Mesenchymal stem cell (in vitro differentiated cells and primary cell): ENCODE results near the gene MED26.

ENCODE experiments used
- DNase-seq: peaks from one replicate; pipeline ENCODE4 v3.0.0-alpha.2; 2013
- H2AFZ ChIP-seq: one replicate; pipeline ENCODE4 v1.6.1; 2013; ENCODE audit warnings: low read depth, mild to moderate bottlenecking, control low read depth, inconsistent platforms, low read length, moderate library complexity
- H2AK5ac ChIP-seq: 2 replicates; pipeline ENCODE4 v1.6.1; 2013; ENCODE audit warnings: low read length, moderate library complexity, mild to moderate bottlenecking, inconsistent platforms; ENCODE audit not compliant: severe bottlenecking
- H2BK120ac ChIP-seq: one replicate; pipeline ENCODE4 v1.6.1; 2013; ENCODE audit warnings: low read depth, mild to moderate bottlenecking, inconsistent platforms, low read length, moderate library complexity
- H2BK12ac ChIP-seq, 2 experiments: one replicate each; pipeline ENCODE4 v1.6.1; 2013; ENCODE audit warnings: inconsistent platforms in 2 of 2, low read length in 2 of 2, mild to moderate bottlenecking in 2 of 2, moderate library complexity in 2 of 2, control low read depth in 1 of 2
- H2BK15ac ChIP-seq: one replicate; pipeline ENCODE4 v1.6.1; 2013; ENCODE audit warnings: mild to moderate bottlenecking, low read depth, inconsistent platforms; ENCODE audit not compliant: poor library complexity, severe bottlenecking
- H2BK5ac ChIP-seq: 2 replicates; pipeline ENCODE4 v1.6.1; 2013; ENCODE audit warnings: low read depth, mild to moderate bottlenecking, low read length, control low read depth, inconsistent platforms; ENCODE audit not compliant: poor library complexity, severe bottlenecking
- H3K14ac ChIP-seq, 2 experiments: one replicate each; pipeline ENCODE4 v1.6.1; 2013; ENCODE audit warnings: inconsistent platforms in 2 of 2, low read length in 2 of 2, control low read depth in 1 of 2, mild to moderate bottlenecking in 1 of 2, moderate library complexity in 1 of 2
- H3K18ac ChIP-seq, 2 experiments: one replicate each; pipeline ENCODE4 v1.6.1; 2013; ENCODE audit warnings: inconsistent platforms in 2 of 2, low read length in 2 of 2, control low read depth in 1 of 2, low read depth in 1 of 2, mild to moderate bottlenecking in 1 of 2
- H3K23ac ChIP-seq, 2 experiments: one replicate each; pipeline ENCODE4 v1.6.1; 2013; ENCODE audit warnings: inconsistent platforms in 2 of 2, low read length in 2 of 2, mild to moderate bottlenecking in 2 of 2, moderate library complexity in 2 of 2, control low read depth in 1 of 2
- H3K27ac ChIP-seq: 2 replicates; pipeline ENCODE4 v1.5.1; 2013; ENCODE audit warnings: mild to moderate bottlenecking, moderate library complexity, low read length, control low read depth, inconsistent platforms; ENCODE audit not compliant: poor library complexity, severe bottlenecking
- H3K27me3 ChIP-seq, 2 experiments: 2 replicates each; pipeline versions ENCODE4 v1.6.1 to v1.7.0; 2013; ENCODE audit warnings: low read length in 2 of 2, mild to moderate bottlenecking in 2 of 2, moderate library complexity in 2 of 2, control low read depth in 1 of 2, inconsistent platforms in 1 of 2; ENCODE audit not compliant: control insufficient read depth in 1 of 2, insufficient read depth in 1 of 2
- H3K36me3 ChIP-seq, 2 experiments: 2 replicates each; pipeline versions ENCODE4 v1.6.1 to v1.7.0; 2013; ENCODE audit warnings: low read length in 2 of 2, control low read depth in 1 of 2, inconsistent platforms in 1 of 2, low read depth in 1 of 2, mild to moderate bottlenecking in 1 of 2; ENCODE audit not compliant: insufficient read depth in 2 of 2, control insufficient read depth in 1 of 2
- H3K4ac ChIP-seq, 2 experiments: one replicate each; pipeline ENCODE4 v1.6.1; 2013; ENCODE audit warnings: inconsistent platforms in 2 of 2, low read length in 2 of 2, mild to moderate bottlenecking in 2 of 2, moderate library complexity in 2 of 2, control low read depth in 1 of 2, low read depth in 1 of 2
- H3K4me1 ChIP-seq: 2 replicates; pipeline ENCODE4 v1.6.1; 2013; ENCODE audit warnings: low read depth, low read length, control low read depth; ENCODE audit not compliant: control insufficient read depth, insufficient read depth
- H3K4me2 ChIP-seq: 2 replicates; pipeline ENCODE4 v1.6.1; 2013; ENCODE audit warnings: low read length, mild to moderate bottlenecking, inconsistent platforms; ENCODE audit not compliant: poor library complexity, severe bottlenecking
- H3K4me3 ChIP-seq, 2 experiments: 2 replicates each; pipeline versions ENCODE4 v1.5.1 to v1.7.0; 2013; ENCODE audit warnings: low read length in 2 of 2, mild to moderate bottlenecking in 2 of 2, control low read depth in 1 of 2, low read depth in 1 of 2; ENCODE audit not compliant: insufficient read depth in 1 of 2
- H3K79me1 ChIP-seq: replicated peaks from 2 replicates; pipeline ENCODE4 v1.6.1; 2013; ENCODE audit warnings: mild to moderate bottlenecking, control low read depth, low read length, inconsistent platforms; ENCODE audit not compliant: poor library complexity, severe bottlenecking
- H3K9ac ChIP-seq: 2 replicates; pipeline ENCODE4 v1.7.0; 2013; ENCODE audit warnings: mild to moderate bottlenecking, low read length, moderate library complexity
- H3K9me3 ChIP-seq: 2 replicates; pipeline ENCODE4 v1.7.0; 2013; ENCODE audit warnings: mild to moderate bottlenecking, low read length; ENCODE audit not compliant: control insufficient read depth
- H4K8ac ChIP-seq: one replicate; pipeline ENCODE4 v1.6.1; 2013; ENCODE audit warnings: inconsistent platforms, mild to moderate bottlenecking, low read length, moderate library complexity
- H4K91ac ChIP-seq: one replicate; pipeline ENCODE4 v1.6.1; 2013; ENCODE audit warnings: mild to moderate bottlenecking, low read length, inconsistent platforms
- WGBS: methylation state at CpG from one replicate; pipeline ENCODE4 v1.1.7; 2013; ENCODE audit warnings: mixed read lengths; 5-methylcytosine and 5-hydroxymethylcytosine counted together

The MED26 gene

DNA sequence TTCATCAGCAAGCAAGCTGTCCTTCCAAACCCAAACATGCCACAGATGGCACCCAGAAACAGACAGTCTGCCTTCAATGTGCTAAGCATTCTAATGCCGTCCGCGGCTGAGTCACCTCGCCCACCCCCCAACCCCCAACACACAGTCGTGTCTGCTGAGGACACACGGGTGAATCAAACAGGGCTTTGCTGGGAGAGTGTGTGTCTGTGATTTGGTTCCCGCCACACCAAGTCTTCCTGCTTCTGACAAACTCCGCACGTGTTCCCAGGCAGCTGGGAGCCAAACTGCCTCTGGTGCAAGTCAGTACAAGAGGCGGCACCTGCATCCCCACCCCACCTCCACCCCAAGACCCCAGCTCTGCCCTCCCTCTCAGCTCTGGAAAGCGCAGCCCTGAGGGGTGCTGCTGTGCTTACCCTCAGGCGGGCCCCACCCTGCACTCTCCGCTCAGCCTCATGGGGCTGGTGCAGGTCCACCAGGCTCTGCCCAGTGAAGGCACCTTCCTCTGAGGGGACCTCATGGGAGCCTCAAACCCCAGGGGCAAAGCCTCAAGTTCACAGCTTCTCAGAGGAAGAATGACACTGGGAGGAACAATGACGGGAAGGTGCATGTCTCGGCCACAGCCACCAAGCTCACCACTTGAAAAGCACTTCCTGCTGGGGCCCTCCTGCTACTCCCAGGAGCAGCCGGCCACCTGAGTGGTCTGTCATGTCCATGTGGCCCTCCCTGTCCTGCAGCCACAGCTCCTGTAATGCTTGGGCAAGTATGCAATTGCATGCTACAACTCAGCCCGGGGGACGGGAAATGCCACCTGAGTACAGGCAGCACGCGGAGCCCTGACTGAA lies 40.8 kb downstream of the MED26 start:
- H2BK15ac ChIP-seq = no peak overlapping the region

DNA sequence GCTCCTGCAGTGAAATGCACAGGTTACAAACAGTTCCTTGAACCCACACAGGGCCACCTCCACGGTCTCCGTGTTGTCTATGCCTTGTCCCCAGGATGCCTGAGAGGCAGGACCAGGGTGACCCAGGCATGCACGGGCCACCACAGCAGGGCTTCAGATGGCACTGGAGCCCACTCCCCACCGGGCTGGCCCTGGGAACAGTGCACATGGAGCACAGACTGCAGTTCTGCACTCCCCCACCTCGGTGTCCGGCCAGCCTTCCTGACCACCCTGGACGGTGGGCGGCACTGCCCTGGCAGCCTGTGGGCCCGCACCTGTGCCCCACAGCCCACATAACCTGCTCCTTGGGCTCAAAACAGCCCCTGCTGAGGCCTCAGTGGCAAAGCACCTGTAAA lies 41.5 kb downstream of the MED26 start:
- no peak overlapping the region for H2BK5ac ChIP-seq
- peak overlapping the region; percentile 30 for H4K91ac ChIP-seq
- peaks cover 0 to 11% of the 10 kb centered on the region in 2 experiments for H3K36me3 ChIP-seq
- peak overlapping the region in 1 of 2 experiments; percentile 35 for H2BK12ac ChIP-seq
- no peak overlapping the region for H4K8ac ChIP-seq
- H3K4me1 ChIP-seq = peaks cover 72% of the 10 kb centered on the region
- no peak overlapping the region for H3K27ac ChIP-seq
- peaks cover 16% of the 10 kb centered on the region for H3K79me1 ChIP-seq
- no peak overlapping the region for H2BK15ac ChIP-seq
- H3K4me2 ChIP-seq = no peak overlapping the region
- no peak overlapping the region for H2BK120ac ChIP-seq
- H3K4ac ChIP-seq = no peak overlapping the region
- H3K4me3 ChIP-seq = no peak overlapping the region
- no peak overlapping the region for H2AFZ ChIP-seq
- H3K9me3 ChIP-seq = no peaks in the 10 kb centered on the region
- no peaks in the 10 kb centered on the region for H3K27me3 ChIP-seq
- 93% methylated on average over 9 of the region's 9 CpGs for WGBS
- H3K18ac ChIP-seq = peak overlapping the region in 1 of 2 experiments; percentile 32
- no peak for DNase-seq
- peak overlapping the region in 1 of 2 experiments; percentile 62 for H3K14ac ChIP-seq
- H3K9ac ChIP-seq = no peak overlapping the region
- no peak overlapping the region for H3K23ac ChIP-seq
- no peak overlapping the region for H2AK5ac ChIP-seq

More for the DNA sequence above, 40.8 kb downstream of the MED26 start:
- peaks cover 78% of the 10 kb centered on the region for H3K4me1 ChIP-seq
- peak overlapping the region in 1 of 2 experiments; percentile 59 for H3K4me3 ChIP-seq
- H3K9ac ChIP-seq = no peak overlapping the region
- H2BK5ac ChIP-seq = no peak overlapping the region
- H3K14ac ChIP-seq = peak overlapping the region in 1 of 2 experiments; percentile 24
- peaks cover 15% of the 10 kb centered on the region for H3K79me1 ChIP-seq
- H2BK120ac ChIP-seq = no peak overlapping the region
- H2BK12ac ChIP-seq = no peak overlapping the region
- peak overlapping the region in 1 of 2 experiments; percentile 75 for H3K23ac ChIP-seq
- H3K27ac ChIP-seq = no peak overlapping the region
- peak; percentile 82 for DNase-seq
- no peak overlapping the region for H3K4ac ChIP-seq
- no peak overlapping the region for H4K8ac ChIP-seq
- no peak overlapping the region for H3K4me2 ChIP-seq
- no peak overlapping the region for H2AFZ ChIP-seq
- peak overlapping the region in 1 of 2 experiments; percentile 16 for H3K18ac ChIP-seq
- no peaks in the 10 kb centered on the region for H3K9me3 ChIP-seq
- H4K91ac ChIP-seq = no peak overlapping the region
- H3K27me3 ChIP-seq = no peaks in the 10 kb centered on the region
- no peak overlapping the region for H2AK5ac ChIP-seq
- 53% methylated on average over 12 of the region's 20 CpGs for WGBS
- H3K36me3 ChIP-seq = peaks cover 0 to 7% of the 10 kb centered on the region in 2 experiments

DNA sequence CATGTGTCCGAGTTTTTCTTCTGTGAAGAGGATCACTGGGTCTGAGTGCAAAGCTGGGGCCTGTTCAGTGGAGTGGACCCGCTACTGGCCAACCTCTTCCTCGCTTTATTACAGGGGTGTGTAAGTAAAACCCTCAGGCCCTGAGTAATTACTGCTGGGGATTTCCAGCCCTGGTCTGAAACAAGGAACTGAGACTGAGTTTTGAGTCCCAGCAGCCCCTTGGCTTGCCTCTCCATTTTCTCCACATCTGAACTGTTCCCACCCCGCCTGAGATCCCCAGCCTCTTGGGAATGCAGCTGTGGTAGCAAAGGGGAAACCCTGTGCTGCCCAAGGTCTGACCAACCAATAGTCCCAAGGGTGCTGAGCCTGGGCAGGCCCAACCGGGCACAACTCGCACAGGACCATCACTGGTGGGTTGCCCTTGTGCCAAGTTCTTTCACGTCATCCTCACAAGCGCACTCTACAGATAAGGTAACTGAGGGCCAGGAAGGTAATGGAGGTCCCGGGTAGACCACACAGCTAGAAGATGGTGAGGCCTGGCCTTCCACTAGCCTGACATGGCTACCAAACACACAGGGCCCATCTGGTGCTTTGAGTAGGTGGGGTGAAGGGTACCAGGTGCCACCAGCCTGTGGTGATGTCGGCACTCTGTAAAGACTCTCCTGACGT lies 42.1 kb downstream of the MED26 start:
- H3K27ac ChIP-seq = no peak overlapping the region
- no peak overlapping the region for H3K4me3 ChIP-seq
- no peak overlapping the region for H3K14ac ChIP-seq
- H3K9me3 ChIP-seq = no peaks in the 10 kb centered on the region
- no peak overlapping the region for H3K4me2 ChIP-seq
- no peaks in the 10 kb centered on the region for H3K27me3 ChIP-seq
- H3K23ac ChIP-seq = no peak overlapping the region
- no peak overlapping the region for H3K9ac ChIP-seq
- peaks cover 72% of the 10 kb centered on the region for H3K4me1 ChIP-seq
- H2BK12ac ChIP-seq = peak overlapping the region; percentile 23 to 65
- DNase-seq = peak; percentile 42
- peak overlapping the region; percentile 3 for H4K91ac ChIP-seq
- H4K8ac ChIP-seq = no peak overlapping the region
- no peak overlapping the region for H2BK5ac ChIP-seq
- no peak overlapping the region for H3K18ac ChIP-seq
- no peak overlapping the region for H2AFZ ChIP-seq
- H3K36me3 ChIP-seq = peaks cover 0 to 17% of the 10 kb centered on the region in 2 experiments
- no peak overlapping the region for H2BK15ac ChIP-seq
- WGBS = 95% methylated on average over 11 of the region's 11 CpGs
- peaks cover 16% of the 10 kb centered on the region for H3K79me1 ChIP-seq
- H2BK120ac ChIP-seq = no peak overlapping the region
- peak overlapping the region; percentile 10 for H2AK5ac ChIP-seq
- peak overlapping the region in 1 of 2 experiments; percentile 6 for H3K4ac ChIP-seq
